Activated T-cell treated with anti-CD3 and anti-CD28 coated beads for 4 hours (primary cell): ENCODE data around the gene DUS3L.
"Not testable (repeated sequence)": the region's sequence is repeated elsewhere in the genome, so short reads cannot be mapped to it uniquely, and the experiment has no call there.

Experiments
- DNase-seq: peaks from one replicate; pipeline ENCODE4 v3.0.0-alpha.2; 2020

Gene DUS3L

DNA sequence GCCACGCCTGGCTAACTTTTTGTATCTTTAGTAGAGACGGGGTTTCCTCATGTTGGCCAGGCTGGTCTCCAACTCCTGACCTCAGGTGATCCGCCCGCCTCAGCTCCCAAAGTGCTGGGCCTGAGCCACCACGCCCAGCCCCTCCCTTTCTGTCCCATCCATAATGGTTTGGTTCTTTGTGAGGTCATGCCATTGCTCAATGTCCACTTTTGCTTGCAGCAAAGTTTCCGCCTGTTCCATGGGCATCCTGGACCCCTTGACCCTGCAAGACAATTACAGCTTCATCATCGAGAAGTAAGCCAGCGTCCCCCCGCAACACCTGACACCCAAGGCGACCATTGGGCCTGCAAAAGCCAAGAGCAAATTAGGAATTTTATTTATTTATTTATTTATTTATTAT is 23.0 kb downstream of the DUS3L start:
- no peak for DNase-seq

DNA sequence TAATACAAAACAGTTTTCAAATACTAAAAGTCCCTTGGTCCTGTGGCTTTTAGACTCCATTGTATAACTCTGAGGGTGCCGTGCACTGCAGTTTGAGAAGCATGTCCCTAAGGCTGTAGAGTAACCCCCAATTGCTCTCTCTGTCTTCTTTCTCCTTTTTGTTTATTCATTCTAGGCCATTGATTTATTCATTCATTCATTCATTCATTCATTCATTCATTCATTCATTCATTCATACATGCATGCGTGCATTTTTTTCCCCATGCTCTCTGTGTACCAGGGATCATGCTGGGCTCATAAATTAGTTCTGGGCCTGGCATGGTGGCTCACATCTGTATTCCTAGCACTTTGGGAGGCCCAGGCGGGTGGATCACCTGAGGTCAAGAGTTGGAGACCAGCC is 25.7 kb downstream of the DUS3L start:
- no peak for DNase-seq

DNA sequence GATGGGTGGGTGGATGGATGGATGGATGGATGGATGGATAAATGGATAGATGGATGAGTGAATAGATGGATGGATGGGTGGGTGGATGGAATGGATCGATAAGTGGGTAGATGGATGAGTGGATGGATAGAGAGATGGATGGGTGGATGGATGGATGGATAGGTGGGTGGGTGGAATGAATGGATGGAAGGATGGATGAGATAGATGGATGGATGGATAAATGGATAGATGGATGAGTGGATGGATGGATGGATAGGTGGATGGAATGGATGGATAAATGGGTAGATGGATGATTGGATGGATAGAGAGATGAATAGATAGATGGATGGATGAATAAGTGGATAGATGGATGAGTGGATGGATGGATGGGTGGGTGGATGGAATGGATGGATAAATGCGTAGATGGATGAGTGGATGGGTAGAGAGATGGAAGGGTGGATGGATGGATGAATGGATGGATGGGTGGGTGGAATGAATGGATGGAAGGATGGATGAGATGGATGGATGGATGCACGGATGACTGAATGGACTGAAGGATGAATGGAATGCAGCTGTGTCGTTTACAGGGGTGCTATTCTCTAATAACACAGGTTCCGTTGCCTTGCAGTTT is 28.2 kb downstream of the DUS3L start:
- DNase-seq: no peak

DNA sequence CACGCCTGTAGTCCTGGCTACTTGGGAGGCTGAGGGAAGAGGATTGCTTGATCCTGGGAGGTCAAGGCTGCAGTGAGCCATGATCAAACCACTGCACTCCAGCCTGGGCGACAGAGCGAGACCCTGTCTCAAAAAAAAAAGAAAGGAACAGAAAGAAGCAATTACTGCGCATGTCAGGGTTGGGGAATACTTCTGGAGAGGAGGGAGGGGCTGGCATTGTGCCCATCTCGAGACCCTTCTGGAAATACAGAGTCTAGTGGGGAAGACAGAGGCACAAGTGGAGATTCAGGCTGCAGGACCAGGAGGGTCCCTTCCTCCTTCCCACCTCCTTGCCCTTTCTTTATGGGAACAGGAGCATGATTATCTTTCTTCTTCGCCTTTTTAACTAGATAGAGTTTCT is 37.2 kb downstream of the DUS3L start:
- DNase-seq: no peak

DNA sequence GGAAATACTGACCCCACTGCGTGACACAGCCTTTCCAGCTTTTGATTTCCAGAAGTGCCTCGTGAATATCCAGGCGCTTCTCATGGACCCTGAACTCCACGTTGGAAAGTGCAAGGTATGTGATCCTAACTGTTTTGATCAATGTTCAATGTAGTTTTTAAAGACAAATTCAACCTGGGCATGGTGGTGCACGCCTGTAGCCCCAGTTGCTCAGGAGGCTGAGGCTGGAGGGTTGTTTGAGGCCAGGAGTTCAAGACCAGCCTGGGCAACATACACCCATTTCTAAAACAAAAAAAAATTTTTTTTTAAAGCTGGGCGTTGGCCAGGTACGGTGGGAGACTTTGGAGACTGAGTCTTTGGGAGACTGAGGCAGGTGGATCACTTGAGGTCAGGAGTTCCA is 39.3 kb downstream of the DUS3L start:
- no peak for DNase-seq

DNA sequence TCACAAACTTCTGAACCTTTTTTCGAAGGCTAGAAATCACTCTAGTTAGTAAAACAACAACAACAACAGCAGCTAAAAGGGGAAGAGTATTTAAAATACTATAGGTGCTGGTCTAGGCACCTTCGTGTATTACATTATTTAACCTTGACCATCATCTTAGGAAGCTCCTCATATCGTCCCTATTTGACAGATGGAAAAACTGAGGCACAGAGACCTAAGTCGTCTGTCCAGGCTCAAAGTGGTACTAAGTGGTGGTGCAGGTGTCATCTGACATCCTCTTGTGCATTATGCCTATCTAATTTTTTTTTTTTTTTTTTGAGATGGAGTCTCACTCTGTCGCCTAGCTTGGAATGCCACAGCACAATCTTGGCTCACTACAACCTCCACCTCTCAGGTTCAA is 41.5 kb downstream of the DUS3L start:
- DNase-seq: no peak

DNA sequence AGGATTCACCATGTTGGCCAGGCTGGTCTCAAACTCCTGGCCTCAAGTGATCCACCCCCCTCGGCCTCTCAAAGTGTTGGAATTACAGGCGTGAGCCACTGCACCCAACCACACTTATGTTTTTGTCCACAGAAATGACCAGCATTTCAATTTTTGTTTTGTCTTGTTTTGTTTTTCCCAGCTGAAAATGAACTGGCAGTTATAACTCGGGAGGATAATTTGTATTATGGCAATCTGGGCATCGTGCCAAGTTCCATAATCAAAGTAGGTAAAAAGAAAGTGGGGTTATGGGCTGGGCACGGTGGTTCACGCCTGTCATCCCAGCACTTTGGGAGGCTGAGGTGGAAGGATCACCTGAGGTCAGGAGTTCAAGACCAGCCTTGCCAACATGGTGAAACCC is 42.0 kb downstream of the DUS3L start:
- not testable (repeated sequence) for DNase-seq

DNA sequence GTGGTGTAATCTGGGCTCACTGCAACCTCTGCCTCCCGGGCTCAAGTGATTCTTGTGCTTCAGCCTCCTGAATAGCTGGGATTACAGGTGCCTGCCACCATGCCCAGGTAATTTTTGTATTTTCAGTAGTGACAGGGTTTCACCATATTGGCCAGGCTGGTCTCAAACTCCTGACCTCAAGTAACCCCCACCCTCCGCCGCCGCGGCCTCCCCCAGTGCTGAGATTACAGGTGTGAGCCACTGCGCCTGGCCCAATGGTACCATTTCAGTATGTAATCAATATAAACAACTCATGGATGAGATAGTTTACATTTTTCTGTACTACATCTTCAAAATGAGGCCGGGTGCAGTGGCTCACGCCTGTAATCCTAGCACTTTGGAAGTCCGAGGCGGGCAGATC is 46.0 kb downstream of the DUS3L start:
- DNase-seq: not testable (repeated sequence)

DNA sequence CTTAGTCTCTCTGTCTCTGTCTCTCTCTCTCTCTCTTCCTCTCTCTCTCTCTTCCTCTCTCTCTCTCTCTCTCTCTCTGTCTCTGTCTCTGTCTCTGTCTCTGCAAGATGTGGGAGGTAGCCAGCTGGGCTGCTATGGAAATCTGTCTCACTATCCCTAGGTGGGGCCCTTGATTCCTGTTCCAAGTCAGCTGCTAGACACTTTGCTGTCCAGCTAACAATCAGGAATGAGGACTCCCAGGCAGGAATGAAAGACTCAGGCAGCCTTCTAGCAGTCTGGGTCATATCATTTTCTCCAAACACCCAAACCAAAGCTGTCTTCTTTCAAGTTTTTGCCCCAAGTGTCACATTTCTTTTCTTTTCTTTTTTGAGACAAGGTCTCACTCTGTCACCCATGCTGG is 47.3 kb downstream of the DUS3L start:
- no peak for DNase-seq

DNA sequence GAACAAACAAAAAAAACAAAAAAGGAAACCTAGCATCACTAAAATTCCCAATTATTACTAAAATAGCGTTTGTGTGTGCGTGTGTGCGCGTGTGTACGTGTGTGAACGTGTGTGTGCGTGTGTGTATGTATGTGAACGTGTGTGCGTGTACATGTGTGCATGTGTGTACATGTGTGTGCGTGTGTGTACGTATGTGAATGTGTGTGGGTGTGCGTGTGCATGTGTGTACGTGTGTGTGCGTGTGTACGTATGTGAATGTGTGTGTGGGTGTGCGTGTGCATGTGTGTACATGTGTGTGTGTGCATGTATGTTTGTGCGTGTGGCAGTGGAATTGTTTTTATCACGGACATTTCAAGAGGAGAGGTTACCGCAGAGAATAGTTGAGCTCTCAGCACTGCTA is 48.9 kb downstream of the DUS3L start:
- no peak for DNase-seq

DNA sequence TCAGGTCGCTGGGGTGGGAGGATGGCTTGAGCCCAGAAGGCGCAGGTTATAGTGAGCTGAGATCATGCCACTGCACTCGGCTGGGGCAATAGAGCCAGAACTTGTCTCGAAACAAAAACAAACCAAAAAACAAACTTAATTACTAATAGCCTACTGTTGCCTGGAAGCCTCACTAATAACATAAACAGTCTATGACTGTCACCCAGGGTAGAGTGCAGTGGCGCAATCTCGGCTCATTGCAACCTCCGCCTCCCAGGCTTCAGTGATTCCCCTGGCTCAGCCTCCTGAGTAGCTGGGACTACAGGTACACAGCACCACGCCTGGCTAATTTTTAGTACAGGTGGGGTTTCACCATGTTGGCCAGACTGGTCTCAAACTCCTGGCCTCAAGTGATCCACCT is 52.5 kb downstream of the DUS3L start:
- no peak for DNase-seq
